Peyer's patch (tissue), 4 donors: ENCODE measurements around the gene TRIM31.

ENCODE experiments used
- CTCF ChIP-seq, 6 experiments: fragments of 450-650 bp in 4 of 6; fragments of 200-600 bp in 2 of 6; sonication (generic) in 1 of 6; IDR thresholded peaks; one replicate each; pipeline ENCODE4 v1.5.1; 2017 to 2019; ENCODE audit warnings: antibody characterized with exemption in 6 of 6, mild to moderate bottlenecking in 3 of 6, moderate library complexity in 1 of 6
- POLR2A ChIP-seq, 2 donors: fragments of 450-650 bp; IDR thresholded peaks; one replicate each; pipeline ENCODE4 v1.5.1; 2017; ENCODE audit warnings: antibody characterized with exemption in 2 of 2, mild to moderate bottlenecking in 2 of 2, moderate library complexity in 2 of 2

DNA sequence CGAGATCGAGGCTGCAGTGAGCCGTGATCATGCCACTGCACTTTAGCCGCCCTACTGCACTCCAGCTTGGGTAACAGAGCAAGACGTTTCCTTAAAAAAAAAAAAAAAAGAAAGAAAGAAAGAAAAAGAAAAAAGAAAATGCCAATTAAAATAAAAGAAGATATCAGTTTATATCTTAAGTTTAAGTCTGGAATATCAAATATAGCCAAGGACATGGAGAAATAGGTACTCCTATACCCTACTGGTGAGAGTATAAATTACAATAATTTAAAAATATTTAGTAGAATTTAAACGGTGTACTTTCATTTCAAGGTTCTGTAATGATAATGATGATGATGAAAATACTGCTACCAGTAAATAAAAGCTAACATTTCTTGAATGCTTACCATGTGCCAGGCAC, 3.8 kb upstream of the TRIM31 start:
- TF ChIP-seq CTCF (IDR thresholded peaks at IDR 0.05) (no peak), POLR2A (IDR thresholded peaks at IDR 0.05) (no peak)
